ENCODE measurements around the gene ENOPH1.

Gene ENOPH1

GRCh38 chr4:82429728-82430192, 630 bp upstream of the ENOPH1 start:
- DNase-seq = peak; percentile 13
- no peaks in the 10 kb centered on the region for H3K27me3 ChIP-seq (replicated peaks)
- in situ Hi-C loops (cut with HindIII; ENCODE audit: low pct_ligation_motif_present, low sequenced_read_pairs) = loop anchor here (10.0 kb wide), 1 partner anchor 55 kb away; the partner anchor contains the start of gene HNRNPD
- peak overlapping the region; percentile 91 for H3K27ac ChIP-seq
- H3K4me3 ChIP-seq (ENCODE audit: low read depth, low read length) = peak overlapping the region; percentile 85
- TF ChIP-seq, protein P1, sequence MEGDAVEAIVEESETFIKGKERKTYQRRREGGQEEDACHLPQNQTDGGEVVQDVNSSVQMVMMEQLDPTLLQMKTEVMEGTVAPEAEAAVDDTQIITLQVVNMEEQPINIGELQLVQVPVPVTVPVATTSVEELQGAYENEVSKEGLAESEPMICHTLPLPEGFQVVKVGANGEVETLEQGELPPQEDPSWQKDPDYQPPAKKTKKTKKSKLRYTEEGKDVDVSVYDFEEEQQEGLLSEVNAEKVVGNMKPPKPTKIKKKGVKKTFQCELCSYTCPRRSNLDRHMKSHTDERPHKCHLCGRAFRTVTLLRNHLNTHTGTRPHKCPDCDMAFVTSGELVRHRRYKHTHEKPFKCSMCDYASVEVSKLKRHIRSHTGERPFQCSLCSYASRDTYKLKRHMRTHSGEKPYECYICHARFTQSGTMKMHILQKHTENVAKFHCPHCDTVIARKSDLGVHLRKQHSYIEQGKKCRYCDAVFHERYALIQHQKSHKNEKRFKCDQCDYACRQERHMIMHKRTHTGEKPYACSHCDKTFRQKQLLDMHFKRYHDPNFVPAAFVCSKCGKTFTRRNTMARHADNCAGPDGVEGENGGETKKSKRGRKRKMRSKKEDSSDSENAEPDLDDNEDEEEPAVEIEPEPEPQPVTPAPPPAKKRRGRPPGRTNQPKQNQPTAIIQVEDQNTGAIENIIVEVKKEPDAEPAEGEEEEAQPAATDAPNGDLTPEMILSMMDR (IDR thresholded peaks at IDR 0.05; ENCODE audit: low read depth, low read length, missing control alignments) = no peak
- peaks cover 37% of the 10 kb centered on the region for H3K36me3 ChIP-seq (replicated peaks)

- Histone ChIP-seq H3K27ac (peak overlapping the region; percentile 91), H3K27me3 (replicated peaks) (no peaks in the 10 kb centered on the region), H3K36me3 (replicated peaks) (peaks cover 23% of the 10 kb centered on the region), H3K4me3 (ENCODE audit: low read depth, low read length) (peak overlapping the region; percentile 85)
- in situ Hi-C loops (cut with HindIII; ENCODE audit: low pct_ligation_motif_present, low sequenced_read_pairs) = no loop called here
- TF ChIP-seq, protein P1 (IDR thresholded peaks at IDR 0.05; ENCODE audit: low read depth, low read length, missing control alignments) = no peak
- peak; percentile 16 for DNase-seq
Observed at GRCh38 chr4:82430964-82431745, 765 bp downstream of the ENOPH1 start.

DNA sequence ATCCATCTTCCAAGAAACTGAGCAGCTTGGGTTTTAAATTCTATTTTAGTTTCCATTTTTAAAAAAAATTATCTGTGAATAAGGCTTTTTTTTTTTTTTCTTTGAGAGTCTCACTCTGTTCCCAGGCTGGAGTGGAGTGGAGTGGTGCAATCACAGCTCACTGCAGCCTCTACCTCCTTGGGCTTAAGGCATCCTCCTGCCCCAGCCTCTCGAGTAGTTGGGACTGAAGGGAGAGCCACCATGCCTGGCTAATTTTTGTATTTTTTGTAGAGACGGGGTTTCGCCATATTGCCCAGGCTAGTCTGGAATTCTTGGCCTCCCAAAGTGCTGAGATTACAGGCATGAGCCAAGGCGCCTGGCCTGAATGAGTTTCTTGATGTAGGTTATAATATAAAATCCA, 1.4 kb downstream of the ENOPH1 start:
- in situ Hi-C loops (cut with HindIII; ENCODE audit: low pct_ligation_motif_present, low sequenced_read_pairs) = no loop called here
- no peaks in the 10 kb centered on the region for H3K27me3 ChIP-seq (replicated peaks)
- H3K4me3 ChIP-seq (ENCODE audit: low read depth, low read length) = no peak overlapping the region
- no peak overlapping the region for H3K27ac ChIP-seq
- H3K36me3 ChIP-seq (replicated peaks) = peaks cover 17% of the 10 kb centered on the region
- TF ChIP-seq, protein P1 (IDR thresholded peaks at IDR 0.05; ENCODE audit: low read depth, low read length, missing control alignments) = no peak
- DNase-seq = no peak

DNA sequence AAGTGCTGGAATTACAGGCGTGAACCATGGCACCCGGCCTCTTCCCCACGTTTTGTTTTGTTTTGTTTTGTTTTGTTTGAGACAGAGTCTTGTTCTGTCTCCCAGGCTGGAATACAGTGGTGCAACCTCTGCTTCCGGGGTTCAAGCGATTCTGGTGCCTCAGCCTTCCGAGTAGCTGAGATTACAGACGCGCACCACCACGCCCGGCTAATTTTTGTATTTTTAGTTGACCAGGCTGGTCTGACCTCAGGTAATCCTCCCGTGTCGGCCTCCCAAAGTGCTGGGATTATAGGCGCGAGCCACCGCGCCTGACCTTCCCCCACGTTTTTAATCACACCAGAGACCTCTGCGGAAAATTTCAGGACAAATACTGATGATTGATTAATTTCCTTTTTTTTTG, 2.2 kb downstream of the ENOPH1 start:
- in situ Hi-C loops (cut with HindIII; ENCODE audit: low pct_ligation_motif_present, low sequenced_read_pairs) = no loop called here
- Histone ChIP-seq H3K4me3 (ENCODE audit: low read depth, low read length) (no peak overlapping the region), H3K36me3 (replicated peaks) (peaks cover 11% of the 10 kb centered on the region), H3K27ac (no peak overlapping the region), H3K27me3 (replicated peaks) (no peaks in the 10 kb centered on the region)
- TF ChIP-seq, protein P1 (IDR thresholded peaks at IDR 0.05; ENCODE audit: low read depth, low read length, missing control alignments) = no peak
- no peak for DNase-seq

GRCh38 chr4:82433791-82434190, 3.4 kb downstream of the ENOPH1 start:
- Histone ChIP-seq H3K27ac (no peak overlapping the region), H3K4me3 (ENCODE audit: low read depth, low read length) (no peak overlapping the region), H3K36me3 (replicated peaks) (no peaks in the 10 kb centered on the region), H3K27me3 (replicated peaks) (no peaks in the 10 kb centered on the region)
- DNase-seq = no peak
- TF ChIP-seq, protein P1 (IDR thresholded peaks at IDR 0.05; ENCODE audit: low read depth, low read length, missing control alignments) = no peak
- in situ Hi-C loops (cut with HindIII; ENCODE audit: low pct_ligation_motif_present, low sequenced_read_pairs) = no loop called here
